Measurements from ENCODE around the gene PFAS.
"Not testable (repeated sequence)": the region's sequence is repeated elsewhere in the genome, so short reads cannot be mapped to it uniquely, and the experiment has no call there.

The PFAS gene

GRCh38 chr17:8226536-8227237 lies 22.4 kb upstream of the PFAS start:
- DNase-seq (ENCODE audit: low spot score), result peak; percentile 85

DNA sequence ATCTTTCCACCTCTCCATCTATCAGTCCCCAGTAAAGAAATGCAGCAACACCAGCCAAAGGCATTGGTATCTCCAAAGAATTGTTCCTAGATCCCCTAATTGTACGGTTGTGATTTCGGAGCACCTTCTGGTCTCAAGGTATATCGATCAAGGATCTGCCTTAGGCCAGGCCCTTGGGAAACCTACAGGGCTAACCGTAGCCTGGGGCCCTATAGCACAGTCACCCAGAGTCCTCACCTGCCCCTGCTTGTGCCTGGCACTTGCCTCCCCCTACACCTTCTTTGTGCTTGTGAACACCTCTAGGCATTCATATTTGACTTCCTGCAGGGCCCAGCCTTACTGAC lies 21.9 kb upstream of the PFAS start:
- DNase-seq (ENCODE audit: low spot score), result no peak

DNA sequence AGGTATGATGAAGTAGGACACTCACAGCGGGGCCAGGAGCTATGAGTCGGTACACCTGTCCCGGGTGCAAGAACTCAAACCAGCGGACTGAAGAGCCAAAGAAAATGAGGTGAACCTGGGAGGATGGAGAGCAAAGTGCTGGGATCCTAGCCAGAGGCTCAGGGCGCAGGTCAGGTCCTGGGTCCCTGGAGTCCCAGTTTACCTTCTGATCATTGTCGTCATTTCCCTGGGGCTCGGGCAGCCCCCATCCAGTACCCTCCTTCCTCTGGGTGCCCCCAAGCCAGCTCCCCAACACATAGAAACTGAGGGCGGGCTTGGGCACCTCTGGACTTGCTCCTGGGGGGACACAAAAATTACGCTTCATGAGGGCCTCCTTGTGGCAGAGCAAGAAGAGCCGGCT lies 17.4 kb upstream of the PFAS start:
- no peak for DNase-seq (ENCODE audit: low spot score)

GRCh38 chr17:8234361-8235270 lies 14.5 kb upstream of the PFAS start:
- no peak for DNase-seq (ENCODE audit: low spot score)

- DNase-seq (ENCODE audit: low spot score), result no peak
These were observed 13.4 kb upstream of the PFAS start for GRCh38 chr17:8235676-8236075.

DNA sequence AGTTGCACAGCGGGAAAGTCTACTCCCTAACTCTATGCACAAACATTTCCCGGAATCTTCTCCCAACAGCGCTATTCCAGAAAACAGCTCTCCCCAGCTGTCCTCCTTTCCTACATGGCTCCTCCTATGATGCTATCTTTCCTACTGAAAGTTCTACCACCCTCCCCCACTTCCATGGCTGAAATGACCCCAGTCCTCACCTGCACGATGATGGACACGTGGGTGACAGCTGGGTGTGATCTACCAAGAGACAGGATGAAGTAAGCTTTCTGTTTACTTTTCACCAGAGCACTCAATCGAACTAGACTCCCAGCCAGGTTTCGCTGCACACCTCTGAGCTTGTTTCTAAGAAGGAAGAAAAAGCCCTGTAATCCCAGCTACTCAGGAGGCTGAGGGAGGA lies 11.9 kb upstream of the PFAS start:
- no peak for DNase-seq (ENCODE audit: low spot score)

- no peak for DNase-seq (ENCODE audit: low spot score)
These were observed 11.2 kb upstream of the PFAS start for GRCh38 chr17:8237886-8238285.

GRCh38 chr17:8243827-8244226 lies 5.3 kb upstream of the PFAS start:
- no peak for DNase-seq (ENCODE audit: low spot score)

- DNase-seq (ENCODE audit: low spot score), result no peak
These were observed 4.3 kb upstream of the PFAS start for GRCh38 chr17:8244768-8245167.

GRCh38 chr17:8249621-8250500 lies 772 bp downstream of the PFAS start:
- no peak for DNase-seq (ENCODE audit: low spot score)

DNA sequence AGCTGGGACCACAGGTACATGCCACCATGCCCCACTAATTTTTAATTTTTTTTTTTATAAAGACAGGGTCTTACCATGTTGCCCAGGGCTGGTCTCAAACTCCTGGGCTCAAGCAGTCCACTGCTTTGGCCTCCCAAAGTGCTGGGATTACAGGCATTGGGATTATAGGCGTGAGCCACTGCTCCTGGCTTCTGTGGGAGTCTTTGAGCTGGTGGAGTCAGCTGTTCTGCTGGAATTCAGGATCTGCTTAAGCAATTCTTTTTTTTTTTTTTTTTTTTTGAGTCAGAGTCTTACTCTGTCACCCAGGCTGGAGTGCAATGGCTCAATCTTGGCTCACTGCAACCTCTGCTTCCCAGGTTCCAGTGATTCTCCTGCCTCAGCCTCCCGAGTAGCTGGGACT lies 2.3 kb downstream of the PFAS start:
- not testable (repeated sequence) for DNase-seq (ENCODE audit: low spot score)

GRCh38 chr17:8253801-8254200 lies 4.7 kb downstream of the PFAS start:
- DNase-seq (ENCODE audit: low spot score), result no peak

DNA sequence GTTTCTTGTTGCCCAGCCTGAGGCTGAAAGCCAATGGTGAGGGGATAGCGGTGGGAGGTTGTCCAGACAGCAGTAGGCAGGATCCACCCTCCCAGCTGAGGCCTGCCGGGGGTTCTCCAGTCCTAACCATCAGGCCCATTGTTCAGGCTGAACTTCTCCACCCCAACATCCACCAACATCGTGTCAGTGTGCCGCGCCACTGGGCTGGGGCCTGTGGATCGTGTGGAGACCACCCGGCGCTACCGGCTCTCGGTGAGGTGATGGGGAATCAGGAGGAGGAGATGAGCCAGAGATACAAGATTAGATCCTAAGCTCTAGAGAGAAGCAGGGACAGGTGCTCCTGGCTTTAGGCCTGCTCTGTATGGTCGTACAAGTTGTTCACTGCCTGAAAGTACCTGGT lies 5.8 kb downstream of the PFAS start:
- no peak for DNase-seq (ENCODE audit: low spot score)

DNA sequence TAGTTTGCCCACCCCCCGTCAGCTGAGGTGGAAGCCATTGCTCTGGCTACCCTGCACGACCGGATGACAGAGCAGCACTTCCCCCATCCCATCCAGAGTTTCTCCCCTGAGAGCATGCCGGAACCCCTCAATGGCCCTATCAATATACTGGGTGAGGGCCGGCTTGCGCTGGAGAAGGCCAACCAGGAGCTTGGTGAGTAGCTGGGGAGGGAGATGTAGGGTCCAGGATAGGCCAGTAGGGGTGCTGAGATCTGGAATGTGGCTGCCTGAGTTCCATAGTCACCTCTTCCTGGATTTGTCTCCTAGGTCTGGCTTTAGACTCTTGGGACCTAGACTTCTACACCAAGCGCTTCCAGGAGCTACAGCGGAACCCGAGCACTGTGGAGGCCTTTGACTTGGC lies 6.4 kb downstream of the PFAS start:
- DNase-seq (ENCODE audit: low spot score), result no peak

- DNase-seq (ENCODE audit: low spot score), result no peak
These were observed 7.2 kb downstream of the PFAS start for GRCh38 chr17:8256291-8256690.

- no peak for DNase-seq (ENCODE audit: low spot score)
These were observed 7.6 kb downstream of the PFAS start for GRCh38 chr17:8256691-8257090.

GRCh38 chr17:8257801-8258200 lies 8.7 kb downstream of the PFAS start:
- no peak for DNase-seq (ENCODE audit: low spot score)

DNA sequence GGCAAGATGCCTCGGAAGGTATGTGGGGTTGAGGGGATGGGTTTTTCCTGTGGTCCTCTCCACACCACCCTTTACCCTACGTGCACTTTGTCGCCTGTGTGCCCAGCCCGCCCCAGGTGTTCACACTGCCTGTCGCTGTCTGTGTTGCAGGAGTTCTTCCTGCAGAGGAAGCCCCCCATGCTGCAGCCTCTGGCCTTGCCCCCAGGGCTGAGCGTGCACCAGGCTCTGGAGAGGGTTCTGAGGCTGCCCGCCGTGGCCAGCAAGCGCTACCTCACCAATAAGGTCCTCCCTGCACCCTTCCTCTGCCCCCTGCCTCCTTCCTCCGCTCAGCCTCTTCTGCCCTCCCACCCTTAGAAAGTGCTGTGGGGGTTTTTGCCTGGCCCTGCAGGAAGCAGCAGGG lies 15.2 kb downstream of the PFAS start:
- no peak for DNase-seq (ENCODE audit: low spot score)

DNA sequence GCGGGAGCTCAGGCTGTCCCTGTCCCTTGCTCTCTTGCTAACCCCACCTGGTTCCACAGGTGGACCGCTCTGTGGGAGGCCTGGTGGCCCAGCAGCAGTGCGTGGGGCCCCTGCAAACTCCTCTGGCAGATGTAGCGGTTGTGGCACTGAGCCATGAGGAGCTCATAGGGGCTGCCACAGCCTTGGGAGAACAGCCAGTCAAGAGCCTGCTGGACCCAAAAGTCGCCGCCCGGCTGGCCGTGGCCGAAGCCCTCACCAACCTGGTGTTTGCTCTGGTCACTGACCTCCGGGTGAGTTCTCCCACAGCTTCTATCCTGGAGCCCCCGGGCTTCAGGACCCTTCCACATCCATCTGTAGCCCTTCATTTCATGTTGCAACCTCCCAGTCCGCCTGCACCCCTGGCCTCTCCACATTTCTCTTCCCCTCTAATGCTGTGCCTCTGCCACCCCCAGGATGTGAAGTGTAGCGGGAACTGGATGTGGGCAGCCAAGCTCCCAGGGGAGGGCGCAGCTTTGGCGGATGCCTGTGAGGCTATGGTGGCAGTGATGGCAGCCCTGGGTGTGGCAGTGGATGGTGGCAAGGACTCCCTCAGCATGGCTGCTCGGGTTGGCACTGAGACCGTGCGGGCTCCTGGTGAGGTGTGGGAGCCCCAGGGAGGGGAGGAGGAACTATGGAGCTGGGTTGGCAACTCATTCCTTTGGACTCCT lies 15.9 kb downstream of the PFAS start:
- no peak for DNase-seq (ENCODE audit: low spot score)

GRCh38 chr17:8266648-8267479 lies 17.8 kb downstream of the PFAS start:
- DNase-seq (ENCODE audit: low spot score), result no peak

All from SK-N-DZ (cell line).